ENCODE results near the gene TGFB2.

The TGFB2 gene

DNA sequence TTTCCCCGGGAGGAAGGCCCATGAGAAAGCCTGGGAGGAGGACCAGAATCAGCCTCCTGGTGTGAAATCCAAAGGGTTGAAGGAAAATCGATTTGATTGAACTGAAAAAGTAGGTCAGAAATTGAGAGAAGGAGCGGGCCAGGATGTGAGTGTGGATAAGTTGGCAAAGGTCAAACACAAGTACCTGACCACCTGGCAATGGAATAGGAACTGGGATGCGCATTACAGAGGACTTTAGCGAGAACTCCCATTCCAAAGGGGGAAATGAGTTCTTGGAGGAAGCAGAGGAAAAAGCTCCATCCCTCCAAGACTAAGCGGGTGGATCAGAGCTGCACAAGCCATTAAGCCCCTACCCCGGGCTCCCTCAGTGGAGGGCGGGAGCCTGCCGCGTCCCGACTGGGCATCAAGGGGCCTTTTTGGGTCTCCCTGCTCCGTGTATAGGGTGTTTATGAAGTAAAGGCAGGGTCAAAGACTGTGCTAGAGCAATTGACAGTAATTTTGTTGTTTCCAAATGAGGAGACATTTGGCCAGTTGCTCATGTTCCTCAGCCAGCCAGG is 56.4 kb downstream of the TGFB2 start:
- no peak for DNase-seq (ENCODE audit: low spot score)
- ChIA-PET POLR2A (ENCODE audit: low non-redundant PET) (no interaction called here), CTCF (no interaction called here)
- TF ChIP-seq, protein P1, sequence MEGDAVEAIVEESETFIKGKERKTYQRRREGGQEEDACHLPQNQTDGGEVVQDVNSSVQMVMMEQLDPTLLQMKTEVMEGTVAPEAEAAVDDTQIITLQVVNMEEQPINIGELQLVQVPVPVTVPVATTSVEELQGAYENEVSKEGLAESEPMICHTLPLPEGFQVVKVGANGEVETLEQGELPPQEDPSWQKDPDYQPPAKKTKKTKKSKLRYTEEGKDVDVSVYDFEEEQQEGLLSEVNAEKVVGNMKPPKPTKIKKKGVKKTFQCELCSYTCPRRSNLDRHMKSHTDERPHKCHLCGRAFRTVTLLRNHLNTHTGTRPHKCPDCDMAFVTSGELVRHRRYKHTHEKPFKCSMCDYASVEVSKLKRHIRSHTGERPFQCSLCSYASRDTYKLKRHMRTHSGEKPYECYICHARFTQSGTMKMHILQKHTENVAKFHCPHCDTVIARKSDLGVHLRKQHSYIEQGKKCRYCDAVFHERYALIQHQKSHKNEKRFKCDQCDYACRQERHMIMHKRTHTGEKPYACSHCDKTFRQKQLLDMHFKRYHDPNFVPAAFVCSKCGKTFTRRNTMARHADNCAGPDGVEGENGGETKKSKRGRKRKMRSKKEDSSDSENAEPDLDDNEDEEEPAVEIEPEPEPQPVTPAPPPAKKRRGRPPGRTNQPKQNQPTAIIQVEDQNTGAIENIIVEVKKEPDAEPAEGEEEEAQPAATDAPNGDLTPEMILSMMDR (conservative IDR thresholded peaks at IDR 0.05; ENCODE audit: low read depth): no peak
- no peak overlapping the region for H3K27ac ChIP-seq

DNA sequence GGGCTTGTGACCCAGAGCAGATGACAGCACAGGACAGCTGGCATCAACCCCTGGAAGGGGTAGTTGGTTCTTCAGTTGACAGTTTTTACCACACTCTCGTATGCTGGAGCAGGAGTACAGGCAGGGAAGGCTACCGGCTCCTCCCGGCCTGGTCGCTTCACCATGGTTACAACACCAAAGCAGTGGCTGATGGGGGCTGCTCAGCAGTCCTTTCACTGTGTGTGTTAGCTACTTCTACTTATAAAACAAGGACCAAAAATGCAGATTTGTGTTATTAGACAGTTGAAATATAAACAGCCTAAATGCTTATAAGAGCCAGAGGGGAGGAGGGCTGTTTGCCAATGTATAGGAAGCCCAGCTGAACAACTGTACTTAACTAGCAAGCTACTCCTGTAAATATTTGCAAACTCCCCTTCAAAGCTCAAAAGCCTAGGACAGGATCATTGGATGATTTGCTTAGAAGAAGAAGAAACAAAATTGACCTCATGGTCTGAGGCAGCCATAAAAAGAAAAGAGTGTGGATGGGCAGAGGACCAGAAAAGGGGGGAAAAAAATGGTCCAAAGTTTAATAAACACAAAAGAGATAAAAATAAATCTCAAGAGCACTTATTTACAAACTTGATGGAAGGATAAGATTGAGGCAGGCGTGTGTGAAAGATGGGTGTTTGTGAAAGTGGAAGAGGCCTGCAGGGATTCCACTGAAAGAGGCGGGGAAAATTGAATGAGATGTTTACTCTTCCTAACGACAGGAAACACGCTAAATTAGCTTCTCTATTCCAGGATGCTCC is 57.1 kb downstream of the TGFB2 start:
- POLR2A ChIA-PET (ENCODE audit: low non-redundant PET): no interaction called here
- TF ChIP-seq, protein P1 (conservative IDR thresholded peaks at IDR 0.05; ENCODE audit: low read depth): no peak
- H3K27ac ChIP-seq: no peak overlapping the region
- DNase-seq (ENCODE audit: low spot score): no peak
- CTCF ChIA-PET: no interaction called here

GRCh38 chr1:218402786-218403120 is 57.6 kb downstream of the TGFB2 start:
- POLR2A ChIA-PET (ENCODE audit: low non-redundant PET): no interaction called here
- no peak overlapping the region for H3K27ac ChIP-seq
- TF ChIP-seq, protein P1 (conservative IDR thresholded peaks at IDR 0.05; ENCODE audit: low read depth): no peak
- no peak for DNase-seq (ENCODE audit: low spot score)
- CTCF ChIA-PET: no interaction called here

DNA sequence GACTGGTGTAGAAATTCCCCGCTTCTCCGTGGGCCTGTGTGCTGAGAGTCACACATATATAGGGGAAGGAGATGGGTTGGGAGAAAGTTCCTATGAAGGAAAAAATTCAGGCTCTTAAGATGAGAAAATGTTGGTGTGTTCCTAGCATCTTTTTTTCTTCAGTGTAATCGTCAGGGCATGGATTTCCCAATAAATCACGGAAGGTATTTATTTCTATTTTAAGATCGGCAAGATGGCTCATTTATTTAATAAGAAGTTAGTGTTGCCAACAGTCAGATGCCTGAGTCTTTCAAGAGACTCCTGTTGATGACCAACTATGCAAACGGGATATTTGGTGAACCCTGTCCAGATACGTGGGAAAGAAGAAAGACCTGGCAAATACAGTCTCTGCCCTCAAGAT is 58.2 kb downstream of the TGFB2 start:
- CTCF ChIA-PET: no interaction called here
- POLR2A ChIA-PET (ENCODE audit: low non-redundant PET): no interaction called here
- TF ChIP-seq, protein P1 (conservative IDR thresholded peaks at IDR 0.05; ENCODE audit: low read depth): no peak
- DNase-seq (ENCODE audit: low spot score): no peak
- no peak overlapping the region for H3K27ac ChIP-seq

DNA sequence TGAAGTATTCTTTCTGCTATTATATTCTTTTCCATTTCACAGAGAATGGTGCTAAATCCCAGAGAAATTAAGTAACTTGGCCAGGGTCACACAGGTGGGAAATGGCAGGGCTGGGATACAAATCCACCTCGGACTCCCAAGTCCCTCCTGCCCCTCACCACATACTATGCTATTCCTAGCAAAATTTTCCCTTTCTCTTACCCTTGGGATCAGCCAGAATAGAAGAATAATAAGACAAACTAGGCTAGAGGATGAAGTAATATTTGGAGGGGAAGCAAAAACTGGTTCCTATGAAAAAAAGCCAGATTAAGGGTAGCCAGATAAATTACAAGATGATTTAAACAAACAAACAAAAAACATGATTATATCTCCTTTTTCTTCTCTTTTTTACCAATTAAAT is 62.5 kb downstream of the TGFB2 start:
- TF ChIP-seq, protein P1 (conservative IDR thresholded peaks at IDR 0.05; ENCODE audit: low read depth): no peak
- ChIA-PET POLR2A (ENCODE audit: low non-redundant PET) (no interaction called here), CTCF (interaction anchor here (0.6 kb wide), 1 partner anchor 1253 kb away, joined by 4 read pairs; no protein-coding TSS in a partner anchor)
- DNase-seq (ENCODE audit: low spot score): no peak
- no peak overlapping the region for H3K27ac ChIP-seq

GRCh38 chr1:218408135-218408534 is 63.0 kb downstream of the TGFB2 start:
- no peak for DNase-seq (ENCODE audit: low spot score)
- no peak overlapping the region for H3K27ac ChIP-seq
- ChIA-PET CTCF (no interaction called here), POLR2A (ENCODE audit: low non-redundant PET) (no interaction called here)
- TF ChIP-seq, protein P1 (conservative IDR thresholded peaks at IDR 0.05; ENCODE audit: low read depth): no peak
